ENCODE results near the gene TSPAN9. TPM values are rescaled to one million over a fixed set of nuclear protein-coding genes. Genes with fewer than 3 reads are reported as not detected.

The TSPAN9 gene
- polyA plus RNA-seq, 3 donors, result 0.15 to 0.34 (median 0.25) TPM

DNA sequence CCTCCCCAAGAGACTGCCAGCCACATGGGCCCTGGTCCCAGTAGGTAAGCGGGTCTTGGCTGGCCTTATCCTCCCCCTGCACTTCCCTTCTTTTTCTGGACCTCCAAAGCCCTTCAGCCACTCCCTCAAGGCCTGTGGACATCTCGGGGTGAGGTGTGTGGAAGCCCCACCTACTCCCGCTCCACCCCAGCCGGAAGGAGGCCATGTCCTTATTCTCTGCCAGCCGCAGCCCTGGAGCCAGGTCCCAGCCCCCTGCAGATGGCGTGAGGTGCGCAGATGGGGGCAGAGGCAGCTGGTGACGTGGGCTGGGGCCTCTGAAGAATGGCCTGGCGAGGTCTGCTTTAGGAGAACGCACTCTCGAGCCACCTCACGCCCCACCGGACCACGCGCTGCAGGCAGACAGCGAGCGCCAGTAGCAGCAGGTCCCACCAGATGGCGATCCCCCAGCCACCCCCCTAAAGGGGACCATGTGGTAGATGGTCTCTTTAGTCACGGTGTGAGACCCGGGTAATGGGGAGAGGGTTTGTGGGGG is 167.1 kb downstream of the TSPAN9 start:
- no peak overlapping the region for H3K4me2 ChIP-seq (replicated peaks; ENCODE audit: extremely low read depth, low read length, poor library complexity, severe bottlenecking)
- no peak overlapping the region for H3K27ac Mint-ChIP-seq
- H3K27me3 ChIP-seq (ENCODE audit: control insufficient read depth in 2 of 2, insufficient read depth in 2 of 2, low read length in 2 of 2), result no peaks in the 10 kb centered on the region
- no peaks in the 10 kb centered on the region for H4K20me1 ChIP-seq (ENCODE audit: insufficient read depth, low read length)
- no peak for TF ChIP-seq CTCF (IDR thresholded peaks at IDR 0.05)
- no peak overlapping the region for H2AFZ ChIP-seq (ENCODE audit: insufficient read depth, low read depth, low read length, poor library complexity, severe bottlenecking)
- H3K36me3 Mint-ChIP-seq, result no peaks in the 10 kb centered on the region
- H3K4me3 Mint-ChIP-seq, result no peak overlapping the region
- no peaks in the 10 kb centered on the region for H3K9me3 ChIP-seq (replicated peaks in 1 of 2; ENCODE audit: control insufficient read depth in 1 of 2, insufficient read depth in 1 of 2, low read length in 2 of 2)
- no peak overlapping the region for H3K4me3 ChIP-seq (replicated peaks in 1 of 3; ENCODE audit: low read depth in 2 of 3, low read length in 3 of 3)
- peaks cover 2 to 12% (median 9%) of the 10 kb centered on the region in 3 donors for H3K27me3 Mint-ChIP-seq (ENCODE audit: low read depth in 3 of 3)
- peaks cover 0 to 6% (median 0%) of the 10 kb centered on the region in 7 donors for H3K9me3 Mint-ChIP-seq
- no peak overlapping the region for H3K9ac ChIP-seq (ENCODE audit: insufficient read depth, low read length, poor library complexity, severe bottlenecking)
- H3K36me3 ChIP-seq (replicated peaks in 1 of 2; ENCODE audit: control insufficient read depth in 1 of 2, insufficient read depth in 2 of 2, low read length in 2 of 2), result no peaks in the 10 kb centered on the region
- peaks cover 8 to 9% of the 10 kb centered on the region in 2 donors for H3K4me1 ChIP-seq (ENCODE audit: control insufficient read depth in 1 of 2, insufficient read depth in 2 of 2, low read length in 2 of 2)
- no peaks in the 10 kb centered on the region for H3K79me2 ChIP-seq (ENCODE audit: insufficient read depth, low read length)
- 88% methylated on average over 13 of the region's 20 CpGs for WGBS (ENCODE audit: insufficient coverage)
- no peak for DNase-seq
- peaks cover 12% of the 10 kb centered on the region for H3K4me1 Mint-ChIP-seq
- no peak overlapping the region for H3K27ac ChIP-seq (ENCODE audit: low read depth in 1 of 2, low read length in 2 of 2)
- intact Hi-C loops (cut with micrococcal nuclease), result no loop called here

- Mint-ChIP-seq H3K9me3 (peaks cover 0 to 6% (median 0%) of the 10 kb centered on the region in 7 donors), H3K4me3 (no peak overlapping the region), H3K36me3 (no peaks in the 10 kb centered on the region), H3K27me3 (ENCODE audit: low read depth in 3 of 3) (peaks cover 3 to 12% (median 10%) of the 10 kb centered on the region in 3 donors), H3K27ac (no peak overlapping the region), H3K4me1 (peaks cover 28% of the 10 kb centered on the region)
- intact Hi-C loops (cut with micrococcal nuclease), result no loop called here
- no peaks in the 10 kb centered on the region for H3K36me3 ChIP-seq (replicated peaks in 1 of 2; ENCODE audit: control insufficient read depth in 1 of 2, insufficient read depth in 2 of 2, low read length in 2 of 2)
- no peak overlapping the region for H2AFZ ChIP-seq (ENCODE audit: insufficient read depth, low read depth, low read length, poor library complexity, severe bottlenecking)
- H3K9ac ChIP-seq (ENCODE audit: insufficient read depth, low read length, poor library complexity, severe bottlenecking), result no peak overlapping the region
- no peaks in the 10 kb centered on the region for H3K27me3 ChIP-seq (ENCODE audit: control insufficient read depth in 2 of 2, insufficient read depth in 2 of 2, low read length in 2 of 2)
- no peak overlapping the region for H3K27ac ChIP-seq (ENCODE audit: low read depth in 1 of 2, low read length in 2 of 2)
- H3K79me2 ChIP-seq (ENCODE audit: insufficient read depth, low read length), result no peaks in the 10 kb centered on the region
- peaks cover 25 to 28% of the 10 kb centered on the region in 2 donors for H3K4me1 ChIP-seq (ENCODE audit: control insufficient read depth in 1 of 2, insufficient read depth in 2 of 2, low read length in 2 of 2)
- H3K4me2 ChIP-seq (replicated peaks; ENCODE audit: extremely low read depth, low read length, poor library complexity, severe bottlenecking), result no peak overlapping the region
- no peak overlapping the region for H3K4me3 ChIP-seq (replicated peaks in 1 of 3; ENCODE audit: low read depth in 2 of 3, low read length in 3 of 3)
- no peaks in the 10 kb centered on the region for H3K9me3 ChIP-seq (replicated peaks in 1 of 2; ENCODE audit: control insufficient read depth in 1 of 2, insufficient read depth in 1 of 2, low read length in 2 of 2)
- no peak for TF ChIP-seq CTCF (IDR thresholded peaks at IDR 0.05)
- DNase-seq, result no peak
- WGBS (ENCODE audit: insufficient coverage), result 100% methylated on average over 2 of the region's 4 CpGs
- H4K20me1 ChIP-seq (ENCODE audit: insufficient read depth, low read length), result no peaks in the 10 kb centered on the region
Observed at GRCh38 chr12:3246253-3246652, 169.1 kb downstream of the TSPAN9 start.
